ENCODE data around the gene SRPRA.

DNA sequence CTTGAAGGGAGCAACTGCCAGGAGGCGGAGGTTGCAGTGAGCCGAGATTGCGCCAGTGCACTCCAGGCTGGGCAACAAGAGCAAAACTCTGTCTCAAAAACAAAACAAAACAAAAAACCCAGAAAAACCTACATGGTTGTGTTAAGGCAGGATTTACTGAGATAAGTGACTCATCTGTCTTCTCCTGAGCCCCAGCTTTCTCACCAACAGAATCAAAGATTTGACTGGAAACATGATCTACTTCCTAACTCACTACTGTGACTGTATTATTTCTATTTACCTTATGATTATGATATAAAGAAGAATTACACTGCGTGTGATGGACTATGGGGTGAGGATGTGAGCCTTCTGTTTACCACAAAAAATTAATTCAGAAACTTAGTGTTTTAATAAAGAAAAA, 35.3 kb downstream of the SRPRA start:
- TF ChIP-seq, protein P1, sequence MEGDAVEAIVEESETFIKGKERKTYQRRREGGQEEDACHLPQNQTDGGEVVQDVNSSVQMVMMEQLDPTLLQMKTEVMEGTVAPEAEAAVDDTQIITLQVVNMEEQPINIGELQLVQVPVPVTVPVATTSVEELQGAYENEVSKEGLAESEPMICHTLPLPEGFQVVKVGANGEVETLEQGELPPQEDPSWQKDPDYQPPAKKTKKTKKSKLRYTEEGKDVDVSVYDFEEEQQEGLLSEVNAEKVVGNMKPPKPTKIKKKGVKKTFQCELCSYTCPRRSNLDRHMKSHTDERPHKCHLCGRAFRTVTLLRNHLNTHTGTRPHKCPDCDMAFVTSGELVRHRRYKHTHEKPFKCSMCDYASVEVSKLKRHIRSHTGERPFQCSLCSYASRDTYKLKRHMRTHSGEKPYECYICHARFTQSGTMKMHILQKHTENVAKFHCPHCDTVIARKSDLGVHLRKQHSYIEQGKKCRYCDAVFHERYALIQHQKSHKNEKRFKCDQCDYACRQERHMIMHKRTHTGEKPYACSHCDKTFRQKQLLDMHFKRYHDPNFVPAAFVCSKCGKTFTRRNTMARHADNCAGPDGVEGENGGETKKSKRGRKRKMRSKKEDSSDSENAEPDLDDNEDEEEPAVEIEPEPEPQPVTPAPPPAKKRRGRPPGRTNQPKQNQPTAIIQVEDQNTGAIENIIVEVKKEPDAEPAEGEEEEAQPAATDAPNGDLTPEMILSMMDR (IDR thresholded peaks at IDR 0.05; ENCODE audit: insufficient read depth, low read length, poor library complexity, severe bottlenecking) = no peak
- no peak for TF ChIP-seq EZH2phosphoT487 (conservative IDR thresholded peaks at IDR 0.05; ENCODE audit: low read length)

Measured in SU-DHL-6 (cell line).